SU-DHL-6 (cell line): ENCODE measurements around the gene NFATC1.

Source experiments
- CTCF ChIP-seq: fragments of 200-600 bp; sonication (generic); IDR thresholded peaks from one replicate; pipeline ENCODE4 v1.5.1; 2017; ENCODE audit warnings: antibody characterized with exemption, mild to moderate bottlenecking, low read length, moderate library complexity; ENCODE audit not compliant: insufficient read depth, poor library complexity, severe bottlenecking
- EZH2phosphoT487 ChIP-seq: fragments of 200-600 bp; sonication (generic), shearing (Covaris generic); conservative IDR thresholded peaks from 2 replicates; pipeline ENCODE4 v1.6.1; 2018; ENCODE audit warnings: mild to moderate bottlenecking, antibody characterized with exemption, low read length, moderate library complexity, mixed read lengths

GRCh38 chr18:79486356-79487182, 90.8 kb downstream of the NFATC1 start:
- TF ChIP-seq EZH2phosphoT487 (no peak), CTCF (no peak)
